HG03520 (cell line): ENCODE measurements around the gene CMAS.
"Not testable (repeated sequence)": the region's sequence is repeated elsewhere in the genome, so short reads cannot be mapped to it uniquely, and the experiment has no call there.

Experiments
- ATAC-seq: cut with Tn5 transposase; IDR thresholded peaks from one replicate; pipeline ENCODE4 v1.9.1; 2021; ENCODE audit warnings: mild to moderate bottlenecking, moderate library complexity; ENCODE audit not compliant: unreplicated experiment

Gene CMAS

GRCh38 chr12:22046090-22046967 lies at the start of gene CMAS:
Gene CMAS (plus strand): TSS chr12:22046218. CDS start chr12:22046304, 86 bp downstream.
- peak; percentile 87 for ATAC-seq

DNA sequence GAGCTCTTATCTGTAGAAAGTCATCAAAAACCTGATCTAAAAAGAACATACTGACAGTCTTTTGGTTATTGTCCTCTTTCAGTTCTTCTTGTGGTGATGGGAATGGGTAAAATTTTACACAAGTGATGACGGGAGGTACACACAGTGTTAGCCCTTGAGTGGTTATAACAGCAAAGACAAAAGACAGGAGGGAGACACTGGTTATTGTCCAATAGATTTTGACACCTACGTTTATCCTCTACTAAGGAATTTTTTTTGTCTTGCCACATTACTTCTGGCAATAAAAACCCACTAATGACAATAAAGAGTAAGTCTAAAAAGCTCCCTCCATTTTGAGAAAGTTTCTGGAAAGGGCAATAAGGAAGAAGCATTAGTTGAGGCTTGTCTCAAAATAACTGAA lies 47.7 kb upstream of the CMAS start:
- no peak for ATAC-seq

GRCh38 chr12:21998782-21999181 lies 47.2 kb upstream of the CMAS start:
- ATAC-seq = no peak

DNA sequence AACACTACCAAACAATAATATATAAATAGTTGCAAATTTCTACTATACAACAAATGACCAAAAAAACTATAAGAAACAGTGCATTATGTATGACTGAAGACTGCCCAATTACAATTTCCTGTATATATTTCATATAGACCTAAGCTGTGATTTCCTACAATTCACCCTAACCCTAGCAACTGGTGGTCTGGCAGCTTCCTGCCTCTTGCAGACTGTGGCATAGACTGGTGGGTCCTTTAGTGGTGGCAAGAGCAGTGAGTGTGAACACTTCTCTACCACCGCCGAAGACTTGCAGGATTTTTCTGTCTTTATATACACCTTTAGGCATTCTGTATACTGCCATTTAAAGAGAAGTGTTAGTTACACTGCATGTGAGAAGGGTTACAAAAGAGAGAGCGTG lies 43.6 kb upstream of the CMAS start:
- no peak for ATAC-seq

DNA sequence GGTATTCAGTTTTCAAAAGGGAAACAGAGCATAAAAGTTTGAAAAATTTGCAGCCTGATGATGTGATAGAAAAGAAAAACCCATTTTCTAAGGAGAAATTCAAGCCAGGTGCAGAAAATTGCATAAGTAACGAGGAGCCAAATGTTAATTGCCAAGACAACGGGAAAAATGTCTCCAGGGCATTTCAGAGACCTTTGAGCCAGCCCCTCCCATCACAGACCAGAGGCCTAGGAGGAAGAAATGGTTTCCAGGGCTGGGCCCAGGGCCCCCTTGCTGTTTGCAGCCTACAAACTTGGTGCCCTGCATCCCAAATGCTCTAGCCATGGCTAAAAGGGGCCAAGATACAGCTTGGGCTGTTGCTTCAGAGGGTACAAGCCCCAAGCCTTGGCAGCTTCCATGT lies 38.2 kb upstream of the CMAS start:
- not testable (repeated sequence) for ATAC-seq

DNA sequence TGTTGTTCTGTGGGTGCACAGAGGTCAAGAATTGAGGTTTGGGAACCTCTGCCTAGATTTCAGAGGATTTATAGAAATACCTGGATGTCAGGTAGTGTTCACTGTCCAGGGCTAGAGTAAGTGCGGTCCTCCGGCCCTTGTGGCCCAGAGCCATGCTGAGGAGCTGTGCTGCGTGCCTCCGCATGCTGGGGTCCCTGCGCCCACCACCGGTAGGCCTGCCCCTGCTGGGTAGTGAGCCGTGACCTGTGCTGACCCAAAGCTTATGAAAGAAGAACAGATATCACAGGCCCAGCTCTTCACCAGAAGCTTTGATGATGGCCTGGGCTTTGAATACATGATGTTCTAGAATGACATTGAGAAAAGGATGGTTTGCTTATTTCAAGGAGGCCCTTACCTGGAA lies 37.8 kb upstream of the CMAS start:
- ATAC-seq = no peak

DNA sequence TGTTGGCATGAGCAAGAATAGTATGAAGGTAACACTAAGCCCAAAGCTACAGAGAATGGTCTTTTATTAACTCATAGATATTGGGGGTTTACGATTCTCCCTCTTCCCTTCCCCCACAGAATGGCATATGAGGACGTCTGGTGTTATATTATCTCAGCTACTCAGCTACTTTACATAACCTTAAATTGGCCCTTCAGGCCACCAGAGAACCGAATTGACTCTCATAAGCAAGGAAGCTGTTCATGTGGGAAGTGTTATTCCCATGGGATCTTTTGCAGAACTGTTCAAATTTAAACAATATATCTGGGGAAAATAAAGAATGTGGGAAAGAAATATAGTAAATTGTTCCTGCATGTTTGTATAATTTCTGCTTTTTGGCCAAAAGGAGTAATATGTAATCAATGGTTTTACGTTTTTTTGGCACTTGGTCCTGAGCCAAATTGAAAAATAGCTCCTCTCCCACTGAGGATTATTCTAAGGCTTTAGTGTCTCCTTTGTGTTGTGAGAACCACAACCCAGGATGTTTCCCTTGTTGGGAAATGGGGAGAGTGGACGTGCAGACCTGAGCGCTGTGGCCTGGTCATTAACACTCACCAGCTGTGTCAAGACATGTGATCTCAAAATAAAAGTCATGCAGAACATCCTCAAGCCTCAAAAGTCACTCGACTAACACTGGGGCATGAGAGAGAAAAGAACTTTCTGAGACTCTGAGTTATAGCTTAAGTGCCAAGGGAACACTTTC lies 31.8 kb upstream of the CMAS start:
- ATAC-seq = no peak

GRCh38 chr12:22014783-22015144 lies 31.3 kb upstream of the CMAS start:
- ATAC-seq = no peak

DNA sequence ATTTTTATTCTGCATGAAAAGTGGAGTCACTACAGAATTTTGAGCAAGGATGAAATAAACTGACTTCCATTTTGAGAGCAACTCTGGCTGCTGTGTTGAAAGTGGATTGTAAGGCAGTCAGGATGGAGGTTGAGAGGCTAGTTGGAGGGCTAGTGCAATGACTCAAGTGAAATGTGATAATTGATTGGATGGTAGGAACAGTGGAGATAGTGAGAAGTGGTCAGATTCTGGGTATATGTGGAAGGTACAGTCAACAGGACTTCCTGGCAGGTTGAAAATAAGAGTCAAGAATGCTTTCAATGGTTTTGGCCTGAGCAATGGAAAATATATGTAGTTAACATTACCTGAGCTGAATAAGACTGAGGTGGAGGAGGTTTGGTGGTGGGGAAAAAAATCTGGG lies 29.0 kb upstream of the CMAS start:
- ATAC-seq = no peak

- no peak for ATAC-seq
These were observed 27.2 kb upstream of the CMAS start for GRCh38 chr12:22018860-22019259.

DNA sequence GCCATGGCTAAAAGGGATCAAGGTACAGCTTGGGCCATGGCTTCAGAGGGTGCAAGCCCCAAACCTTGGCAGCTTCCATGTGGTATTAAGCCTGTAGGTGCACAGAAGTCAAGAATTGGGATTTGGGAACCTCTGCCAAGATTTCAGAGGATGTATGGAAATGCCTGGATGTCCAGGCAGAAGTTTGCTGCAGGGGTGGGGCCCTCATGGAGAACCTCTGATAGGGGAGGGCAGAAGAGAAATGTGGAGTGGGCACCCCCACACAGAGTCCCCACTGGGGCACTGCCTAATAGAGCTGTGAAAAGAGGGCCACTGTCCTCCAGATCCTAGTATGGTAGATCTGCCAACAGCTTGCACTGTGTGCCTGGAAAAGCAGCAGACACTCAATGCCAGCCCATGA lies 22.5 kb upstream of the CMAS start:
- not testable (repeated sequence) for ATAC-seq

DNA sequence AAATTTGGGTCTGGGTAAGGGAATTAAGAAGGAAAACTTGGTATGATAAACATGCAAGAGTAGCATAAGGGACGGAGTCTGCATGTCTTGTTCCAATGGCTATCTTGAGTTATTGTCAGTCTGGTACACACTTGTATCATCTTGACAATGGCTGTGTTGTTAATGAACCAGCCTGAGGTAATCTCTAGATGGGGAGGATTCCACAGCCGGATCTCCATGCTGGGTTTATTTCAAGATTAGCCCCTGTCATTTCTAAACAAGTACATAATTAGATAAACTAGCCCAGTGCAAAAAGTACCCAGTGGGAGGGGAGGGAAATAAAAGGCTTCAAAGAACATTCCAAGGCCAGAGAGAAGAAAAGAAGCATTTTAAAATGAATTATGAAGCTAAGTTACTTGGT lies 16.5 kb upstream of the CMAS start:
- ATAC-seq = no peak

DNA sequence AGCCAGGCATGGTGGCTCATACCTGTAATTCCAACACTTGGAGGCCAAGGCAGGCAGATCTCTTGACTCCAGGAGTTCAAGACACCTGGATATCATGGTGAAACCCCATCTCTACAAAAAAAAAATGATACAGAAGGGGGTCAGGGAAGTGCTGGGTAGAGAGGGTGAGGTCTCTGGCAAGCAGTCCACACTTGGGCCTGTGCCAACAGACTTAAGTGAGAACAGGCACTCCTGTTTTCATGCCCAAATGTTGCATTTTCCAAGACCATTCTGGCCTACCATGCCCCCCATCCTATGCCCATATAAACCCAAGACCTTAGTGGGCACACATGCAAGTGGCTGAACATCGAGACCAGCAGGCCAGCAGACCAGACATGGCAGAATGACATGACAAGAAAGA lies 16.0 kb upstream of the CMAS start:
- no peak for ATAC-seq

DNA sequence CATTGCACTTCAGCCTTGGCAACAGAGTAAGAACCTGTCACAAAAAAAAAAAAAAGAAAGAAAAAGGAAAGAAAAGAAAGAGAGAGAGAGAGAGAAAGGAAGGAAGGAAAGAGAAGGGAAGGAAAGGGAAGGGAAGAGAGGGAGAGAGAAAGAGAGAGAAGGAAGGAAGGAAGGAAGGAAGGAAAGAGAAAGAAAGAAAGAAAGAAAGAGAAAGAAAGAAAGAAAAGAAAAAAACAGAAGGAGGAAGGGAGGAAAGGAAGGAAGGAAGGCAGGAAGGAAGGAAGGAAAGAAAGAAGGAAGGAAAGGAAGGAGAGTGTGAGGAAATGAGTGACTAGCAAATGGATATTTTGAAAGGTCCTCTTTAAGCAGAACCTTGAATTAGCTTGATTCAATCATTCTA lies 13.3 kb upstream of the CMAS start:
- no peak for ATAC-seq

- no peak for ATAC-seq
These were observed 11.1 kb upstream of the CMAS start for GRCh38 chr12:22034709-22035506.

DNA sequence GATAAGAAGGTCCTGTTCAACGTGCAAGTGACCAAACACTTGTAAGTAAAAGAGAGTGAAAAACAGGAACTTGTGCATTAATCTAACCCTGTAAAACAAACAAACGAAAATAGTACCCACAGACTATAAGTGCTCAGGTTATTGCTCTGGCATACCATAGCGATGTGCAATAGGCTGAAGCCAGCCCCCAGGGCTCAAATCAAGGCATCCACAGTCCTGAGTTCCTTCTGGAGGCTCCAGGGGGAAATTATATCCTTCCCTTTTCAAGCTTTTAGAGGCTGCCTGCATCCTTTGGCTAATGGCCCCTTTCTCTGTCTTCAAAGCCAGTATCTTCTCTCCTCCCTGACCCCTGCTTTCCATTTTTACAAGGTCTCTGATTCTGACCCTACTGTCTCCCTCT lies 8.1 kb upstream of the CMAS start:
- ATAC-seq = no peak

GRCh38 chr12:22038734-22039133 lies 7.3 kb upstream of the CMAS start:
- no peak for ATAC-seq

DNA sequence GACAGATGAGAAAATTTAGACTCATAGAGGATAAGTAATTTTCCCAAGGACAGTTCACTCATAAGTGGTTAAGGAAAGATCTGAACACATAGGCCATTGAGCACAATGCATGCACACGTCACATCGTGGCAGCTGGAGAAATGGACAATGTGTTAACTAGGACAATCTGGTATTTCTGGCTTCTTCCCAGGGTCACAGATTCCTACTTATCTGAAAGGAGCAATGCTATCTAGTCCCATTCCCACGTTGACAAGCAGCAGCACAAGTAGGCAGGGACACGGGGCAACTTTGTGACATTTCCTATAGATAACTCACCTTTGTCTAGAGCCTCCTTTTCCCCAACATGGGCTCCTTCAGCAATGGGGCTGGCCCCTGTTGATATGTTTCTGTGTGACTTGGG lies 6.7 kb upstream of the CMAS start:
- no peak for ATAC-seq

GRCh38 chr12:22042976-22043669 lies 2.9 kb upstream of the CMAS start:
- no peak for ATAC-seq

DNA sequence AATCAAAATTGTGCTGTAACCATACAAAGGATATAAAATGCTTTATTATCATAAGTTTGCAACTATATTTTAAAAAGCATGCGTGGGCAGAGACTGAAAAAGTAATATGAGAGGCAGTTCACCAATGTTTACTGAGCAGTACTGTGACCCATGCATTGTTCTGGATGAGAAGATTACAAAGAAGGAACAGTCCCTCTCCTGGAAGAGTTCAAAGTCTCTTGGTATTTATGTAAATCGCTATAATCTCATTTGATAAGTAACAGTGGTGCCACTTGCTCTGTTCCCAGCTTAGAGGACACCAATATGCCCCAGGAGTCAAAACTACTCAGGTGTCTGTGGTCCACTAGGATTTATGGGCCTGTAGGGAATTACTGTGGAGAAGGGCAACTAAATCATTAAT lies 2.1 kb upstream of the CMAS start:
- ATAC-seq = no peak

DNA sequence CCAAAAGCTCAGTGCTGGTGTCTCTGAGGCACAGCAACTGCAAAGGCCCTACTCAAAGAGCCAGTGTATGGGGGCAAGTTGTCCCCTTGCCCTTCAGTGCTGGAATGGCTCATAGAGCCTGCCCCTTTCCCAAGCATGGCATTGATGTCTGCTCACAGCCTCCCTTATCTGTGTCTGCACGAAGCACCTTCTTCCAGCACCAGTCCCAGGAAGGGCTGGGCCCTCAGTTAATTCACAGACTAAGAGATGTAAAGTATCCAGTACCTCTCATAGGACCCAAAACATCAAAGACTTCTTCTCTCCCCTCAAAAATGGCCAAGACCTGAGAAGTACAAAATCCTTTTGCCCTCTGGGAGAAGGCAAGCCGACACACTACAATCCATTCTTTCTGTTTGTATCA lies 1.6 kb upstream of the CMAS start:
- no peak for ATAC-seq
